ENCODE measurements around the gene EMP2.
"Not testable (repeated sequence)": the region's sequence is repeated elsewhere in the genome, so short reads cannot be mapped to it uniquely, and the experiment has no call there.

The EMP2 gene

GRCh38 chr16:10511829-10512228, 68.6 kb downstream of the EMP2 start:
- no peak for DNase-seq (ENCODE audit: extremely low read depth, insufficient read length)
- no peak for TF ChIP-seq CTCF (IDR thresholded peaks at IDR 0.05; ENCODE audit: insufficient read depth, low read length, poor library complexity, severe bottlenecking)
- no peaks in the 10 kb centered on the region for H3K27me3 ChIP-seq (replicated peaks; ENCODE audit: control insufficient read depth, insufficient read depth, low read length)
- H3K36me3 ChIP-seq (ENCODE audit: control insufficient read depth, insufficient read depth, low read length): no peaks in the 10 kb centered on the region
- no peak overlapping the region for H3K4me3 ChIP-seq (replicated peaks; ENCODE audit: low read depth, low read length)

GRCh38 chr16:10510279-10510678, 70.1 kb downstream of the EMP2 start:
- Histone ChIP-seq H3K36me3 (ENCODE audit: control insufficient read depth, insufficient read depth, low read length) (no peaks in the 10 kb centered on the region), H3K4me3 (replicated peaks; ENCODE audit: low read depth, low read length) (no peak overlapping the region), H3K27me3 (replicated peaks; ENCODE audit: control insufficient read depth, insufficient read depth, low read length) (no peaks in the 10 kb centered on the region)
- no peak for DNase-seq (ENCODE audit: extremely low read depth, insufficient read length)
- no peak for TF ChIP-seq CTCF (IDR thresholded peaks at IDR 0.05; ENCODE audit: insufficient read depth, low read length, poor library complexity, severe bottlenecking)

GRCh38 chr16:10509534-10510025, 70.8 kb downstream of the EMP2 start:
- TF ChIP-seq CTCF (IDR thresholded peaks at IDR 0.05; ENCODE audit: insufficient read depth, low read length, poor library complexity, severe bottlenecking): peak; percentile 72
- no peak overlapping the region for H3K4me3 ChIP-seq (replicated peaks; ENCODE audit: low read depth, low read length)
- peak; percentile 30 for DNase-seq (ENCODE audit: extremely low read depth, insufficient read length)
- no peaks in the 10 kb centered on the region for H3K36me3 ChIP-seq (ENCODE audit: control insufficient read depth, insufficient read depth, low read length)
- H3K27me3 ChIP-seq (replicated peaks; ENCODE audit: control insufficient read depth, insufficient read depth, low read length): no peaks in the 10 kb centered on the region

GRCh38 chr16:10505286-10505685, 75.1 kb downstream of the EMP2 start:
- DNase-seq (ENCODE audit: extremely low read depth, insufficient read length); H3K36me3 ChIP-seq (ENCODE audit: control insufficient read depth, insufficient read depth, low read length); H3K27me3 ChIP-seq (replicated peaks; ENCODE audit: control insufficient read depth, insufficient read depth, low read length); H3K4me3 ChIP-seq (replicated peaks; ENCODE audit: low read depth, low read length): not testable (repeated sequence)

- Histone ChIP-seq H3K36me3 (ENCODE audit: control insufficient read depth, insufficient read depth, low read length) (no peaks in the 10 kb centered on the region), H3K27me3 (replicated peaks; ENCODE audit: control insufficient read depth, insufficient read depth, low read length) (no peaks in the 10 kb centered on the region), H3K4me3 (replicated peaks; ENCODE audit: low read depth, low read length) (no peak overlapping the region)
- no peak for DNase-seq (ENCODE audit: extremely low read depth, insufficient read length)
- no peak for TF ChIP-seq CTCF (IDR thresholded peaks at IDR 0.05; ENCODE audit: insufficient read depth, low read length, poor library complexity, severe bottlenecking)
Measured at GRCh38 chr16:10504404-10504885, 76.0 kb downstream of the EMP2 start.

GRCh38 chr16:10502776-10503175, 77.6 kb downstream of the EMP2 start:
- Histone ChIP-seq H3K27me3 (replicated peaks; ENCODE audit: control insufficient read depth, insufficient read depth, low read length) (no peaks in the 10 kb centered on the region), H3K36me3 (ENCODE audit: control insufficient read depth, insufficient read depth, low read length) (no peaks in the 10 kb centered on the region), H3K4me3 (replicated peaks; ENCODE audit: low read depth, low read length) (no peak overlapping the region)
- TF ChIP-seq CTCF (IDR thresholded peaks at IDR 0.05; ENCODE audit: insufficient read depth, low read length, poor library complexity, severe bottlenecking): no peak
- DNase-seq (ENCODE audit: extremely low read depth, insufficient read length): no peak

Measured in GM06990 (cell line).